ENCODE results near the gene AK8.

GRCh38 chr9:132808645-132809044 is 69.4 kb downstream of the AK8 start:
- TF ChIP-seq CTCF (IDR thresholded peaks at IDR 0.05; ENCODE audit: low read length) (no peak), EZH2 (IDR thresholded peaks at IDR 0.05; ENCODE audit: borderline replicate concordance, low read length) (no peak)

Data from OCI-LY1 (cell line).